Neuronal stem cell (in vitro differentiated cells): ENCODE data around the gene RHOJ.

ENCODE experiments used
- DNase-seq: peaks from one replicate; pipeline ENCODE4 v3.0.0-alpha.2; 2013; ENCODE audit warnings: low spot score
- H2AFZ ChIP-seq: one replicate; pipeline ENCODE4 v1.6.1; 2013; ENCODE audit warnings: mild to moderate bottlenecking, low read length, inconsistent platforms
- H2AK5ac ChIP-seq: 2 replicates; pipeline ENCODE4 v1.6.1; 2013; ENCODE audit warnings: low read depth, mild to moderate bottlenecking, inconsistent platforms, low read length, moderate library complexity, mixed read lengths
- H2BK120ac ChIP-seq: 2 replicates; pipeline ENCODE4 v1.6.1; 2013; ENCODE audit warnings: low read depth, mild to moderate bottlenecking, inconsistent platforms, low read length, moderate library complexity, mixed read lengths
- H2BK12ac ChIP-seq: one replicate; pipeline ENCODE4 v1.6.1; 2013; ENCODE audit warnings: low read length, inconsistent platforms
- H2BK15ac ChIP-seq: 2 replicates; pipeline ENCODE4 v1.6.1; 2013; ENCODE audit warnings: mild to moderate bottlenecking, low read length, inconsistent platforms, mixed read lengths
- H2BK5ac ChIP-seq: one replicate; pipeline ENCODE4 v1.6.1; 2013; ENCODE audit warnings: inconsistent platforms, mild to moderate bottlenecking, low read length, moderate library complexity
- H3K14ac ChIP-seq: one replicate; pipeline ENCODE4 v1.6.1; 2013; ENCODE audit warnings: low read length, inconsistent platforms
- H3K18ac ChIP-seq: 2 replicates; pipeline ENCODE4 v1.6.1; 2013; ENCODE audit warnings: low read length, inconsistent platforms
- H3K23ac ChIP-seq: 2 replicates; pipeline ENCODE4 v1.6.1; 2013; ENCODE audit warnings: low read depth, mild to moderate bottlenecking, mixed read lengths, low read length, inconsistent platforms; ENCODE audit not compliant: poor library complexity
- H3K27ac ChIP-seq: replicated peaks from 3 replicates; pipeline ENCODE4 v1.5.1; 2013; ENCODE audit warnings: low read length, inconsistent platforms
- H3K27me3 ChIP-seq, 3 experiments: 2 replicates each; pipeline ENCODE4 v1.6.1; 2013; ENCODE audit warnings: low read length in 3 of 3, mild to moderate bottlenecking in 2 of 3, inconsistent platforms in 1 of 3, low read depth in 1 of 3, mixed read lengths in 1 of 3, moderate library complexity in 1 of 3; ENCODE audit not compliant: control insufficient read depth in 3 of 3, insufficient read depth in 3 of 3
- H3K36me3 ChIP-seq, 2 donors: replicated peaks in 1 of 2; 2 replicates each; pipeline ENCODE4 v1.6.1; 2013; ENCODE audit warnings: low read length in 2 of 2; ENCODE audit not compliant: control insufficient read depth in 2 of 2, insufficient read depth in 2 of 2
- H3K4ac ChIP-seq: 2 replicates; pipeline ENCODE4 v1.6.1; 2013; ENCODE audit warnings: inconsistent platforms, mild to moderate bottlenecking, low read length, moderate library complexity
- H3K4me1 ChIP-seq, 2 donors: 1 replicate in 1 of 2; 2 replicates in 1 of 2; pipeline ENCODE4 v1.6.1; 2013; ENCODE audit warnings: low read length in 2 of 2, low read depth in 1 of 2; ENCODE audit not compliant: control insufficient read depth in 2 of 2, insufficient read depth in 1 of 2
- H3K4me2 ChIP-seq: one replicate; pipeline ENCODE4 v1.6.1; 2013; ENCODE audit warnings: mild to moderate bottlenecking, low read length, inconsistent platforms; ENCODE audit not compliant: insufficient read depth, poor library complexity, severe bottlenecking
- H3K4me3 ChIP-seq, 2 donors: 2 replicates each; pipeline ENCODE4 v1.5.1; 2013; ENCODE audit warnings: low read length in 2 of 2, mild to moderate bottlenecking in 2 of 2, inconsistent platforms in 1 of 2, moderate library complexity in 1 of 2
- H3K79me1 ChIP-seq: one replicate; pipeline ENCODE4 v1.6.1; 2013; ENCODE audit warnings: low read depth, mild to moderate bottlenecking, inconsistent platforms, low read length, moderate library complexity
- H3K9ac ChIP-seq: one replicate; pipeline ENCODE4 v1.6.1; 2013; ENCODE audit warnings: mild to moderate bottlenecking, low read depth, low read length, inconsistent platforms; ENCODE audit not compliant: poor library complexity
- H3K9me3 ChIP-seq, 2 donors: replicated peaks in 1 of 2; 2 replicates each; pipeline versions ENCODE3 to v1.6.1; 2013; ENCODE audit warnings: low read length in 2 of 2, mild to moderate bottlenecking in 2 of 2, inconsistent platforms in 1 of 2, low read depth in 1 of 2, mixed read lengths in 1 of 2, moderate library complexity in 1 of 2; ENCODE audit not compliant: control insufficient read depth in 2 of 2, insufficient read depth in 1 of 2
- H4K8ac ChIP-seq: one replicate; pipeline ENCODE4 v1.6.1; 2013; ENCODE audit warnings: low read depth, mild to moderate bottlenecking, inconsistent platforms, low read length, moderate library complexity
- H4K91ac ChIP-seq: one replicate; pipeline ENCODE4 v1.6.1; 2013; ENCODE audit warnings: low read length, low read depth, mild to moderate bottlenecking, inconsistent platforms; ENCODE audit not compliant: poor library complexity
- WGBS, 2 donors: extraction: QIAGEN DNeasy Blood & Tissue Kit; methylation state at CpG; one replicate each; pipeline ENCODE4 v1.1.7; 2013; ENCODE audit warnings: missing lambda C conversion rate in 2 of 2, mixed read lengths in 1 of 2; ENCODE audit not compliant: insufficient read length in 2 of 2, insufficient replicate concordance in 1 of 2; ENCODE audit errors: extremely low coverage in 2 of 2; 5-methylcytosine and 5-hydroxymethylcytosine counted together

RHOJ gene

GRCh38 chr14:63182968-63183367, 21.3 kb upstream of the RHOJ start:
- Histone ChIP-seq H4K91ac (no peak overlapping the region), H2AFZ (no peak overlapping the region), H3K14ac (no peak overlapping the region), H3K27me3 (no peaks in the 10 kb centered on the region), H3K9ac (no peak overlapping the region), H4K8ac (no peak overlapping the region), H3K9me3 (no peaks in the 10 kb centered on the region), H3K27ac (no peak overlapping the region), H2BK15ac (no peak overlapping the region), H3K4me2 (no peak overlapping the region), H3K23ac (no peak overlapping the region), H2BK120ac (no peak overlapping the region), H3K79me1 (no peaks in the 10 kb centered on the region), H3K4me3 (no peak overlapping the region), H3K36me3 (no peaks in the 10 kb centered on the region), H2BK12ac (no peak overlapping the region), H2BK5ac (no peak overlapping the region), H3K18ac (no peak overlapping the region), H3K4ac (no peak overlapping the region), H2AK5ac (no peak overlapping the region), H3K4me1 (no peaks in the 10 kb centered on the region)
- no peak for DNase-seq
- WGBS, 2 donors: no CpG with 5 or more reads among the region's 3 CpGs

- no peak for DNase-seq
- H2BK120ac ChIP-seq: no peak overlapping the region
- H3K14ac ChIP-seq: no peak overlapping the region
- H4K91ac ChIP-seq: no peak overlapping the region
- H3K36me3 ChIP-seq: no peaks in the 10 kb centered on the region
- no peak overlapping the region for H3K23ac ChIP-seq
- no peak overlapping the region for H2AFZ ChIP-seq
- H3K27me3 ChIP-seq: no peaks in the 10 kb centered on the region
- no peaks in the 10 kb centered on the region for H3K9me3 ChIP-seq
- H2BK15ac ChIP-seq: no peak overlapping the region
- H2AK5ac ChIP-seq: no peak overlapping the region
- no peak overlapping the region for H3K9ac ChIP-seq
- WGBS, 2 donors: no CpG with 5 or more reads among the region's 1 CpG
- H3K4me3 ChIP-seq: no peak overlapping the region
- no peak overlapping the region for H2BK12ac ChIP-seq
- no peak overlapping the region for H3K18ac ChIP-seq
- H2BK5ac ChIP-seq: no peak overlapping the region
- no peaks in the 10 kb centered on the region for H3K79me1 ChIP-seq
- no peak overlapping the region for H3K27ac ChIP-seq
- H3K4ac ChIP-seq: no peak overlapping the region
- H3K4me2 ChIP-seq: no peak overlapping the region
- no peak overlapping the region for H4K8ac ChIP-seq
- H3K4me1 ChIP-seq: no peaks in the 10 kb centered on the region
These were observed 17.8 kb upstream of the RHOJ start for GRCh38 chr14:63186453-63186852.

GRCh38 chr14:63191211-63191610, 13.0 kb upstream of the RHOJ start:
- Histone ChIP-seq H2BK15ac (no peak overlapping the region), H2BK12ac (no peak overlapping the region)

GRCh38 chr14:63192085-63192484, 12.2 kb upstream of the RHOJ start:
- DNase-seq: no peak
- no peaks in the 10 kb centered on the region for H3K27me3 ChIP-seq
- H3K18ac ChIP-seq: no peak overlapping the region
- no peak overlapping the region for H3K4me3 ChIP-seq
- H4K91ac ChIP-seq: no peak overlapping the region
- no peak overlapping the region for H2AFZ ChIP-seq
- no peak overlapping the region for H4K8ac ChIP-seq
- no peak overlapping the region for H2BK15ac ChIP-seq
- H2BK120ac ChIP-seq: no peak overlapping the region
- no peak overlapping the region for H3K14ac ChIP-seq
- H2BK5ac ChIP-seq: no peak overlapping the region
- no peak overlapping the region for H3K27ac ChIP-seq
- H3K36me3 ChIP-seq: no peaks in the 10 kb centered on the region
- H3K9ac ChIP-seq: no peak overlapping the region
- no peaks in the 10 kb centered on the region for H3K9me3 ChIP-seq
- no peak overlapping the region for H3K4me2 ChIP-seq
- no peaks in the 10 kb centered on the region for H3K4me1 ChIP-seq
- no peak overlapping the region for H2AK5ac ChIP-seq
- no peak overlapping the region for H3K23ac ChIP-seq
- no peaks in the 10 kb centered on the region for H3K79me1 ChIP-seq
- H2BK12ac ChIP-seq: no peak overlapping the region
- WGBS, 2 donors: no CpG with 5 or more reads among the region's 2 CpGs
- H3K4ac ChIP-seq: no peak overlapping the region

More at GRCh38 chr14:63191211-63191610, 13.0 kb upstream of the RHOJ start:
- no CpG with 5 or more reads among the region's 3 CpGs for WGBS, 2 donors
- DNase-seq: no peak
- H3K79me1 ChIP-seq: no peaks in the 10 kb centered on the region
- H2AK5ac ChIP-seq: no peak overlapping the region
- H3K23ac ChIP-seq: no peak overlapping the region
- H2BK120ac ChIP-seq: no peak overlapping the region
- no peak overlapping the region for H3K18ac ChIP-seq
- no peak overlapping the region for H3K14ac ChIP-seq
- no peak overlapping the region for H4K8ac ChIP-seq
- no peak overlapping the region for H2AFZ ChIP-seq
- no peak overlapping the region for H3K9ac ChIP-seq
- H3K27ac ChIP-seq: no peak overlapping the region
- no peaks in the 10 kb centered on the region for H3K36me3 ChIP-seq
- no peak overlapping the region for H3K4me3 ChIP-seq
- no peak overlapping the region for H2BK5ac ChIP-seq
- H4K91ac ChIP-seq: no peak overlapping the region
- no peaks in the 10 kb centered on the region for H3K27me3 ChIP-seq
- H3K9me3 ChIP-seq: no peaks in the 10 kb centered on the region
- no peaks in the 10 kb centered on the region for H3K4me1 ChIP-seq
- no peak overlapping the region for H3K4ac ChIP-seq
- no peak overlapping the region for H3K4me2 ChIP-seq
